Measurements from ENCODE around the gene RAB5IF.

DNA sequence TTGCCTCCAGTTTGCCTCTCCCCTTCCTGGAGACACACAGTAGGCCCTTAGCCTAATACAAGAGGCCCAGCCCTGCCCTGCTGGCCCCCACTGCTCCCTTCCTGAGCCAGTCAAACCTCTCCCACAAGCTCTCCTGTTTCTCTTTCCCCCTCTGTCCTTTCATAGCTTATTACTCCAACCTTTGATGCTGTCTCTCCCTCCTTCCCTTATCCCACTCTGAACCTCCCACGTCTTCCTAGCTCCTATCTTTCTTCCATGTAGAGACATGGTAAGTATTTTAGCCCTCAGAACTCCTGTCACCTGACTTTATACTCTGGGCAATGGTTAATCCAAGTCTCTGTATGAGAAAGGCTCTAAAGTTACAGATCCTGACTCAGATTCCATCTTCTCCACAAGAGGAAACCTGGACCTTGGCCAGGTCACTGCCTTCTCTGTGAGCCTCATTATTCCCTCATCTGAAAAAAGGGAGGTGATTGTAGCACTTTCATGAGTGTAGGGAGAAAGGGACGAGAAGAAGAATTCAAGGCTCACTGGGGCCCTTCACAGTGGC lies 25.5 kb upstream of the RAB5IF start:
- TF ChIP-seq, protein P1, sequence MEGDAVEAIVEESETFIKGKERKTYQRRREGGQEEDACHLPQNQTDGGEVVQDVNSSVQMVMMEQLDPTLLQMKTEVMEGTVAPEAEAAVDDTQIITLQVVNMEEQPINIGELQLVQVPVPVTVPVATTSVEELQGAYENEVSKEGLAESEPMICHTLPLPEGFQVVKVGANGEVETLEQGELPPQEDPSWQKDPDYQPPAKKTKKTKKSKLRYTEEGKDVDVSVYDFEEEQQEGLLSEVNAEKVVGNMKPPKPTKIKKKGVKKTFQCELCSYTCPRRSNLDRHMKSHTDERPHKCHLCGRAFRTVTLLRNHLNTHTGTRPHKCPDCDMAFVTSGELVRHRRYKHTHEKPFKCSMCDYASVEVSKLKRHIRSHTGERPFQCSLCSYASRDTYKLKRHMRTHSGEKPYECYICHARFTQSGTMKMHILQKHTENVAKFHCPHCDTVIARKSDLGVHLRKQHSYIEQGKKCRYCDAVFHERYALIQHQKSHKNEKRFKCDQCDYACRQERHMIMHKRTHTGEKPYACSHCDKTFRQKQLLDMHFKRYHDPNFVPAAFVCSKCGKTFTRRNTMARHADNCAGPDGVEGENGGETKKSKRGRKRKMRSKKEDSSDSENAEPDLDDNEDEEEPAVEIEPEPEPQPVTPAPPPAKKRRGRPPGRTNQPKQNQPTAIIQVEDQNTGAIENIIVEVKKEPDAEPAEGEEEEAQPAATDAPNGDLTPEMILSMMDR (conservative IDR thresholded peaks at IDR 0.05; ENCODE audit: low read depth, low read length), result no peak
- no peak for TF ChIP-seq POLR2A (IDR thresholded peaks at IDR 0.05; ENCODE audit: low read depth, low read length)
- no peak for TF ChIP-seq RFX5 (IDR thresholded peaks at IDR 0.05; ENCODE audit: low read depth, low read length)
